Pancreas (tissue), 10 donors: ENCODE results near the gene STMND1. TPM values are rescaled to one million over a fixed set of nuclear protein-coding genes. Genes with fewer than 3 reads are reported as not detected.

ENCODE experiments used
- ATAC-seq, 4 donors: fragments of 200-7000 bp; cut with Tn5 transposase; one replicate each; pipeline versions ENCODE4 v1.8.0 to v1.9.1; 2020; ENCODE audit warnings: mild to moderate bottlenecking in 4 of 4, moderate library complexity in 4 of 4
- DNase-seq, 6 donors: peaks; one replicate each; pipeline ENCODE4 v3.0.0-alpha.2; 2020
- FAIRE-seq: peaks from 2 replicates; lab custom pipeline; 2012; peaks lifted over from hg19 to GRCh38; lab: Jason Lieb, UNC
- H3K27ac ChIP-seq, 4 donors: fragments of 200-600 bp; sonication (generic); 1 replicate in 3 of 4; 2 replicates in 1 of 4; pipeline versions ENCODE4 v1.5.0 to v1.8.0; 2020
- H3K27me3 ChIP-seq, 4 donors: fragments of 200-600 bp; one replicate each; pipeline ENCODE4 v1.8.0; 2021
- H3K36me3 ChIP-seq, 3 donors: fragments of 200-600 bp; sonication (generic) in 1 of 3; one replicate each; pipeline versions ENCODE4 v1.5.0 to v1.8.0; 2020 to 2021
- H3K4me1 ChIP-seq, 3 donors: fragments of 200-600 bp; one replicate each; pipeline ENCODE4 v1.8.0; 2021
- H3K4me3 ChIP-seq, 4 donors: fragments of 200-600 bp; sonication (generic) in 2 of 4; one replicate each; pipeline versions ENCODE4 v1.5.0 to v1.8.0; 2020 to 2021
- H3K9me3 ChIP-seq, 4 donors: fragments of 200-600 bp; one replicate each; pipeline ENCODE4 v1.8.0; 2021
- WGBS, 2 donors: extraction: QIAGEN DNeasy Blood & Tissue Kit; methylation state at CpG; one replicate each; pipeline ENCODE4 v1.1.7; 2013; 5-methylcytosine and 5-hydroxymethylcytosine counted together
- intact Hi-C, 3 donors: fragments of 100-400 bp; cut with DNase I; formaldehyde crosslinking; loops; one replicate each; pipeline versions ENCODE4 v1.11.1 to v1.14.2; 2022
- polyA plus RNA-seq, 2 donors: library from polyadenylated mRNA; stranded (reverse); fragments of 200-250 nt; gene quantifications; one replicate each; pipeline ENCODE4 v1.2.3, GENCODE V29; 2013
- total RNA-seq, 6 donors: library from RNA; stranded (reverse); fragmentation: NEBNext Ultra II Directional in 4 of 6; extraction: Animal tissue kit (Norgen Biotek cat#: 25700) in 4 of 6; gene quantifications; one replicate each; pipeline versions ENCODE4 v1.2.1 to v1.2.4, GENCODE V29; 2021 to 2023
- TF ChIP-seq, protein P1 (sequence below), 4 donors: fragments of 200-600 bp; sonication (generic) in 3 of 4; IDR thresholded peaks; one replicate each; pipeline versions ENCODE4 v1.5.0 to v1.8.0; 2021; ENCODE audit warnings: antibody characterized with exemption in 4 of 4
- donor health status: healthy with polysubstance abuse.
- donor health status: DM: no; HTN: no; CAD: no; lungs with moderate emphysema.
- donor health status: DM: no; HTN: no; CAD: no.
- donor health status: control.
- donor health status: control.
- donor health status: Bipolar disorder and iron deficiency.
- donor health status: DM: yes; HTN: yes; CAD: no.
- donor health status: DM: no; HTN: no; CAD: no.
- donor health status: DM: no; HTN: no; CAD: no.
- donor health status: DM: yes; HTN: yes; CAD: no.

STMND1 gene
- total and polyA plus RNA-seq, 8 donors = 0.21 to 3.8 (median 1.4) TPM

DNA sequence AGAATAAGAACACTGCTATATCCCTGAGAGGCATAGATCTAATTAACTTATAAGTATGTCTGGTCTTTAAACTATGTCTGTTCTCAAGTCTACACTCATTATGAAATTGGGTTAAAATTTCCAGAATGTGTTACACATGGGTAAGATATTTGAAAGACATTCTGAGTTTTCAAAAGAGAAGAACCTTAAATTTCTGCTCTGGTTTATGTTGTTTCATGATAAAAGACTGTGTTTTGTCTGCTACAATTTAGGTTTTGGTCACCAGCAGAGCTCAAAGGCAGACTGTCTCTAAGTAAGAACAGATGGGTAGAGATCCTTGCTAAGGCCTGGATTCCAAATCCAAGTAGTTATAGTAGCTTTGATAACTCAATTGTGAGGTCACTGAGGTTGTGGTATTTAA lies 6.0 kb downstream of the STMND1 start:
- intact Hi-C loops = no loop called here

DNA sequence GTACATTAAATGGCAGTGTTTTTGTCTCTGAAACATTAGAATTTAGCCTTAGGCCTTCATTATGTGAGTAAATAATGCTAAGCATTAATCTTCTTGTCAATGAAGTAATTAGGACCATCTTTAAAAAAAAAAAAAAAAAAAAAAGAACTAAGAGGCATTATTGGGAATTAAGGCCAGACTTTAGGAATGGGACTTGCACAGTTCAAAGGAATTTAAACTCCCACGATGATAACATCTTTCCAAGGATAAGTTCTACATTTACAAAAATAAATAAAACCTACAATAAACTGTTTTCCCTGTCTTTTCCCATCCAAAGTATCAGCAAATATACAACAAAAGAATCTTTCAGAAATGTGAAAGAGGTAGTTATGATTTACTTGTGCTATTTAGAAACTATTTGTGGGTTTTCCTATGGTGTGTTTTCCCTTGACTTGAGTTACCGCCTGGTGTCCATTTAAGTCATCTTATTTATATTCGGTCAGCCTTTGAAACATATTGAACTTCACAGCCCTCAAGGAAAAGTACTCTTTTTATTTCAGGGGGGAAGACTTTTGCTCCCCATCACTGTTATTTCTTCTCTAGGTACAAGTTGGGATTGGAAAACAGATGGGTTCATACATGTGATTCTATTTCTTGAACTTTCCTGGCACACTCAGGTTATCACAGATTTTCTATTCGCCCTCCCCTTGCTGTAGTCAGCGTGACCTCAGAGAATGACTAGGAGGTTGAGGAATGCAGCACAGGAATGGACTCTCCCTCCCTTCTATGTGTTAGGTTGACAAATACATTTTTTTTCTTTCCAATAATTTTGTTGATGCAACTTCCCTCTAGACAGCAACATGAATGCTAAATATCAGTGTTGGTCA lies 13.6 kb downstream of the STMND1 start:
- no peak for FAIRE-seq

More for the DNA sequence above, 6.0 kb downstream of the STMND1 start:
- H3K4me1 ChIP-seq = no peaks in the 10 kb centered on the region
- no peak for ATAC-seq
- TF ChIP-seq, protein P1, sequence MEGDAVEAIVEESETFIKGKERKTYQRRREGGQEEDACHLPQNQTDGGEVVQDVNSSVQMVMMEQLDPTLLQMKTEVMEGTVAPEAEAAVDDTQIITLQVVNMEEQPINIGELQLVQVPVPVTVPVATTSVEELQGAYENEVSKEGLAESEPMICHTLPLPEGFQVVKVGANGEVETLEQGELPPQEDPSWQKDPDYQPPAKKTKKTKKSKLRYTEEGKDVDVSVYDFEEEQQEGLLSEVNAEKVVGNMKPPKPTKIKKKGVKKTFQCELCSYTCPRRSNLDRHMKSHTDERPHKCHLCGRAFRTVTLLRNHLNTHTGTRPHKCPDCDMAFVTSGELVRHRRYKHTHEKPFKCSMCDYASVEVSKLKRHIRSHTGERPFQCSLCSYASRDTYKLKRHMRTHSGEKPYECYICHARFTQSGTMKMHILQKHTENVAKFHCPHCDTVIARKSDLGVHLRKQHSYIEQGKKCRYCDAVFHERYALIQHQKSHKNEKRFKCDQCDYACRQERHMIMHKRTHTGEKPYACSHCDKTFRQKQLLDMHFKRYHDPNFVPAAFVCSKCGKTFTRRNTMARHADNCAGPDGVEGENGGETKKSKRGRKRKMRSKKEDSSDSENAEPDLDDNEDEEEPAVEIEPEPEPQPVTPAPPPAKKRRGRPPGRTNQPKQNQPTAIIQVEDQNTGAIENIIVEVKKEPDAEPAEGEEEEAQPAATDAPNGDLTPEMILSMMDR (IDR thresholded peaks at IDR 0.05) = no peak
- H3K4me3 ChIP-seq = no peak overlapping the region
- H3K36me3 ChIP-seq = no peaks in the 10 kb centered on the region
- H3K27ac ChIP-seq = no peak overlapping the region
- no peak for FAIRE-seq
- H3K9me3 ChIP-seq = no peaks in the 10 kb centered on the region
- H3K27me3 ChIP-seq = no peaks in the 10 kb centered on the region
- no peak for DNase-seq

DNA sequence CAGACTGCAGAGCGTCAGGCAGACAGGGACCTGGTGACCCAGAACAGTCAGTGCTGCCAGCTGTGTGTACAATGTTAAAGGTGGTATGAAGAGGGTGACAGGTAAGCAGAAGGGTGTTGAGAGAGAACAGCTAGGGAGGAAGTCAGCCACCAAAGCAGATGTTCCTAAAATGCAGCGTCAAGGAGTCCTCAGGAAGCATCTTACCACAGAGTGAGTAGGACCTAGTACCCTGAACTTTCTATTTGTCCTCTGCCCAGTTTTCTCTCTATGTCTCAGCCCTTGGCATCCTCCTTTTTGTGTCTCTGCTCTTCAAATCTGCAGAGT lies 14.2 kb downstream of the STMND1 start:
- Histone ChIP-seq H3K9me3 (no peaks in the 10 kb centered on the region), H3K36me3 (no peaks in the 10 kb centered on the region), H3K27me3 (no peaks in the 10 kb centered on the region), H3K4me1 (peaks cover 0 to 6% (median 0%) of the 10 kb centered on the region in 3 donors), H3K4me3 (no peak overlapping the region), H3K27ac (peak overlapping the region in 2 of 4 donors; percentile 39 to 57)
- intact Hi-C loops = no loop called here
- FAIRE-seq (no peak), DNase-seq (no peak), ATAC-seq (no peak)
- 68 to 74% methylated on average over 2 of the region's 2 CpGs for WGBS, 2 donors
- TF ChIP-seq, protein P1 (IDR thresholded peaks at IDR 0.05) = no peak

More for the DNA sequence above, 13.6 kb downstream of the STMND1 start:
- Histone ChIP-seq H3K27ac (peak overlapping the region in 2 of 4 donors; percentile 39 to 57), H3K27me3 (no peaks in the 10 kb centered on the region), H3K4me1 (peaks cover 0 to 6% (median 0%) of the 10 kb centered on the region in 3 donors), H3K36me3 (no peaks in the 10 kb centered on the region), H3K9me3 (no peaks in the 10 kb centered on the region), H3K4me3 (no peak overlapping the region)
- TF ChIP-seq, protein P1 (IDR thresholded peaks at IDR 0.05) = no peak
- intact Hi-C loops = no loop called here
- ATAC-seq = peak; percentile 60 to 95 (median 91)
- 73 to 75% methylated on average over 5 of the region's 5 CpGs for WGBS, 2 donors
- DNase-seq = peak in 1 of 6 donors; percentile 33

DNA sequence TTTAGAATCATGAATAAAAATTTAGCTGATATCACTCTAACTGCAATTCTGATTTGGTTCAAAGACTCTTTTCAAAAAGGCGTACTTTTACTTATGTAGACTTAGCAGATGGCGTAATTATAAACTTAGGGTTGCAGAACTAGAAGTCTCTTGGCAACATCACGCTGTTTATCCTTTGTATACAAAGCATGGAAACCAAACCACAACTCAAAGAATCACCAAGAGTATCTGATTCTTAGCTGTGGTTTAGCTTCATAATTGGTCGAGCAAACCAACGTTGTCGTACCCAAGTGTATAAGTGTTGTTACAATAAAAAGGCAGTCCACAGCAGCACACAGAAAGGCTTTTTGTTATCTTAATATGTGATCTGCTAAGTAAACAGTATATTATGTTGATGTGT lies 18.2 kb downstream of the STMND1 start:
- H3K4me3 ChIP-seq = no peak overlapping the region
- H3K4me1 ChIP-seq = peaks cover 0 to 4% (median 0%) of the 10 kb centered on the region in 3 donors
- intact Hi-C loops = no loop called here
- TF ChIP-seq, protein P1 (IDR thresholded peaks at IDR 0.05) = no peak
- no peak overlapping the region for H3K27ac ChIP-seq
- DNase-seq = no peak
- H3K36me3 ChIP-seq = no peaks in the 10 kb centered on the region
- WGBS, 2 donors = 92 to 95% methylated on average over 6 of the region's 6 CpGs
- no peak for ATAC-seq
- FAIRE-seq = no peak
- H3K27me3 ChIP-seq = no peaks in the 10 kb centered on the region
- H3K9me3 ChIP-seq = no peaks in the 10 kb centered on the region

DNA sequence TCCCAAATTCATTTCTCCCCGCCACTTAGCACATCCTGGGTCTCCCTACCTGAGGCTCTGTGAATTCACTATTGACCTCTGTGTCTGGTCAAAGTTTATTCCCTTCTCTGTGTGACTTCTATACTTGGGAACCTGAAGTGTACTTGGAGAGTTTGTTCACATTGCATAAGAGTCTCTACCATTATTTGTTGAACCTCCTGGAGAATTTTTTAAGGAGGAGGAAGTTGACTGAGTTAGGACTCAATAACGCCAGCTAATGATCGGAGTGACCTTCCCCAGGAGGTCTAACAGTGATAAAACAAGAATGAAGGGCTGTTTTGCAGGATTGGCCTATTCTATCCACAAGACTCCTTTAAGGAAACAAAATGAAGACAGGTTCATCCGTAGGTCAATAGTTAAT lies 23.6 kb downstream of the STMND1 start:
- no peaks in the 10 kb centered on the region for H3K9me3 ChIP-seq
- H3K4me1 ChIP-seq = peaks cover 0 to 3% (median 0%) of the 10 kb centered on the region in 3 donors
- TF ChIP-seq, protein P1 (IDR thresholded peaks at IDR 0.05) = no peak
- H3K27me3 ChIP-seq = no peaks in the 10 kb centered on the region
- intact Hi-C loops = no loop called here
- FAIRE-seq (no peak), ATAC-seq (no peak), DNase-seq (no peak)
- H3K36me3 ChIP-seq = no peaks in the 10 kb centered on the region
- no peak overlapping the region for H3K4me3 ChIP-seq
- H3K27ac ChIP-seq = no peak overlapping the region
- 49 to 67% methylated on average over 4 of the region's 4 CpGs for WGBS, 2 donors
